KMS-11 (cell line): ENCODE results near the gene PLA2R1.

Experiments used
- H2AFZ ChIP-seq: fragments of 200-600 bp; sonication (generic); 2 replicates; pipeline ENCODE4 v1.6.1; 2016; ENCODE audit warnings: antibody characterized with exemption, mixed run types, low read depth
- H3K27ac ChIP-seq: fragments of 200-600 bp; sonication (generic); 2 replicates; pipeline ENCODE4 v1.6.1; 2016; ENCODE audit warnings: mild to moderate bottlenecking, mixed run types
- H3K27me3 ChIP-seq: fragments of 200-600 bp; sonication (generic); 2 replicates; pipeline ENCODE4 v1.6.1; 2017; ENCODE audit warnings: mild to moderate bottlenecking, low read depth, mixed run types, moderate library complexity; ENCODE audit not compliant: insufficient read depth
- H3K36me3 ChIP-seq: fragments of 200-600 bp; sonication (generic); 2 replicates; pipeline ENCODE4 v1.6.1; 2017; ENCODE audit warnings: mild to moderate bottlenecking, mixed run types; ENCODE audit not compliant: insufficient read depth
- H3K4me1 ChIP-seq: fragments of 200-600 bp; sonication (generic); 2 replicates; pipeline ENCODE4 v1.6.1; 2016; ENCODE audit warnings: mild to moderate bottlenecking, low read depth, mixed run types; ENCODE audit not compliant: poor library complexity, severe bottlenecking
- H3K4me2 ChIP-seq: fragments of 200-600 bp; sonication (generic); 2 replicates; pipeline ENCODE4 v1.7.0; 2016; ENCODE audit warnings: mild to moderate bottlenecking, mixed run types
- H3K4me3 ChIP-seq: fragments of 200-600 bp; sonication (generic); IDR thresholded peaks from 2 replicates; pipeline ENCODE4 v1.6.1; 2017; ENCODE audit warnings: low read depth, low read length, mixed read lengths; ENCODE audit not compliant: insufficient read depth
- H3K79me2 ChIP-seq: fragments of 200-600 bp; sonication (generic); 2 replicates; pipeline ENCODE4 v1.6.1; 2016; ENCODE audit warnings: low read depth, mixed run types; ENCODE audit not compliant: insufficient read depth
- H3K9ac ChIP-seq: fragments of 200-600 bp; sonication (generic); 2 replicates; pipeline ENCODE4 v1.6.1; 2016; ENCODE audit warnings: mild to moderate bottlenecking, mixed run types
- H4K20me1 ChIP-seq: fragments of 200-600 bp; sonication (generic); 2 replicates; pipeline ENCODE4 v1.6.1; 2016; ENCODE audit warnings: mild to moderate bottlenecking, mixed run types; ENCODE audit not compliant: insufficient read depth
- TF ChIP-seq, protein P1 (sequence below): fragments of 200-600 bp; sonication (generic); conservative IDR thresholded peaks from 2 replicates; pipeline ENCODE4 v1.6.1; 2017; ENCODE audit warnings: low read depth, mild to moderate bottlenecking, antibody characterized with exemption, low read length, moderate library complexity, mixed read lengths

PLA2R1 gene

GRCh38 chr2:160063879-160064612 lies 1.6 kb upstream of the PLA2R1 start:
- Histone ChIP-seq H3K36me3 (no peaks in the 10 kb centered on the region), H3K27me3 (no peaks in the 10 kb centered on the region), H2AFZ (no peak overlapping the region), H3K4me2 (no peak overlapping the region), H3K27ac (no peak overlapping the region), H3K79me2 (no peaks in the 10 kb centered on the region), H3K9ac (no peak overlapping the region), H4K20me1 (no peaks in the 10 kb centered on the region), H3K4me1 (no peaks in the 10 kb centered on the region), H3K4me3 (no peak overlapping the region)
- TF ChIP-seq, protein P1, sequence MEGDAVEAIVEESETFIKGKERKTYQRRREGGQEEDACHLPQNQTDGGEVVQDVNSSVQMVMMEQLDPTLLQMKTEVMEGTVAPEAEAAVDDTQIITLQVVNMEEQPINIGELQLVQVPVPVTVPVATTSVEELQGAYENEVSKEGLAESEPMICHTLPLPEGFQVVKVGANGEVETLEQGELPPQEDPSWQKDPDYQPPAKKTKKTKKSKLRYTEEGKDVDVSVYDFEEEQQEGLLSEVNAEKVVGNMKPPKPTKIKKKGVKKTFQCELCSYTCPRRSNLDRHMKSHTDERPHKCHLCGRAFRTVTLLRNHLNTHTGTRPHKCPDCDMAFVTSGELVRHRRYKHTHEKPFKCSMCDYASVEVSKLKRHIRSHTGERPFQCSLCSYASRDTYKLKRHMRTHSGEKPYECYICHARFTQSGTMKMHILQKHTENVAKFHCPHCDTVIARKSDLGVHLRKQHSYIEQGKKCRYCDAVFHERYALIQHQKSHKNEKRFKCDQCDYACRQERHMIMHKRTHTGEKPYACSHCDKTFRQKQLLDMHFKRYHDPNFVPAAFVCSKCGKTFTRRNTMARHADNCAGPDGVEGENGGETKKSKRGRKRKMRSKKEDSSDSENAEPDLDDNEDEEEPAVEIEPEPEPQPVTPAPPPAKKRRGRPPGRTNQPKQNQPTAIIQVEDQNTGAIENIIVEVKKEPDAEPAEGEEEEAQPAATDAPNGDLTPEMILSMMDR: no peak

DNA sequence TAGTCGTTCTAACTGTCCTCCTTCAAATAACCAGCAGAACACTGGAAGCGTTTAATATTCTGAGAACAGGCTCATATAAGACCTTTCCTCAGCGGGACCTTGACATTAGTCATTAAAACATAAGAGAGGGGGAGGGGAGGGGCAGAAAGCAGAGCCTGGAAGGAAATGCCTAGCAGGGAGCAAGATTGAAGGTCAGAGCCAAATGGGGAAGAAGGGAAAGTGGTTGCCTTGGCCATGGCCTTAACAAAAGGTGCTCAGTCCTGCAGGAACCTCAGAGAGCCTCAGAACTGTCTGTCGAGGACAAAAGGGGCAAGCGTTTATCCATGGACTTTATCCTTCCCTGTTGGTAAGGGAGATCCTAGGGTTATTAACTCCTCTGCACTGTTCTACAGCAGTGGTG lies 856 bp upstream of the PLA2R1 start:
- Histone ChIP-seq H3K4me3 (no peak overlapping the region), H3K4me2 (no peak overlapping the region), H3K4me1 (no peaks in the 10 kb centered on the region), H2AFZ (no peak overlapping the region), H4K20me1 (no peaks in the 10 kb centered on the region), H3K9ac (no peak overlapping the region), H3K27ac (no peak overlapping the region), H3K36me3 (no peaks in the 10 kb centered on the region), H3K27me3 (no peaks in the 10 kb centered on the region), H3K79me2 (no peaks in the 10 kb centered on the region)
- TF ChIP-seq, protein P1: no peak

- Histone ChIP-seq H3K4me2 (no peak overlapping the region), H4K20me1 (no peaks in the 10 kb centered on the region), H3K4me3 (no peak overlapping the region), H2AFZ (no peak overlapping the region), H3K79me2 (no peaks in the 10 kb centered on the region), H3K27me3 (no peaks in the 10 kb centered on the region), H3K4me1 (no peaks in the 10 kb centered on the region), H3K9ac (no peak overlapping the region), H3K36me3 (no peaks in the 10 kb centered on the region), H3K27ac (no peak overlapping the region)
- TF ChIP-seq, protein P1: no peak
Measured at GRCh38 chr2:160061944-160062291, 497 bp downstream of the PLA2R1 start.

DNA sequence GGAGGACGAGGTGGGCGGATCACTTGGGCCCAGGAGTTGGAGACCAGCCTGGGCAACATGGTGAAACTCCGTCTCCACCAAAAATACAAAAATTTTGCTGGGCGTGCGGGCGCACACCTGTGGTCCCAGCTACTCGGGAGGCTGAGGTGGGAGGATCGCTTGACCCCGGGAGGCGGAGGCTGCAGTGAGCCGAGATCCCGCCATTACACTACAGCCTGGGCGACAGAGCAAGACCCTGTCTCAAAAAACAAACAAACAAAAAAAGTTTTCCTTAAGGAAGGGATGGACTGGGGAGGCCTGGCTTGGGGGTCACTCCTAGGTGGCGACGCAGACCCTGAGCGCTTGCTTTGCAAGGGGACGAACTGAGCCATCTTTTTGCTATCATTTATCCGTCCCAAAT lies 882 bp downstream of the PLA2R1 start:
- no peak overlapping the region for H3K27ac ChIP-seq
- TF ChIP-seq, protein P1: no peak

More for the DNA sequence above, 882 bp downstream of the PLA2R1 start:
- Histone ChIP-seq H3K4me2 (no peak overlapping the region), H3K27me3 (no peaks in the 10 kb centered on the region), H3K4me3 (no peak overlapping the region), H4K20me1 (no peaks in the 10 kb centered on the region), H3K9ac (no peak overlapping the region), H2AFZ (no peak overlapping the region), H3K79me2 (no peaks in the 10 kb centered on the region), H3K36me3 (no peaks in the 10 kb centered on the region), H3K4me1 (no peaks in the 10 kb centered on the region)
